Activated effector memory CD4-positive, alpha-beta T cell treated with anti-CD3 and anti-CD28 coated beads, Interleukin-2, amount 50 U/mL, for 16 hours (primary cell): ENCODE measurements around the gene TP53TG5.
A peak's percentile ranks its signal among the peaks of the same experiment; 100 is the strongest.

Experiments
- DNase-seq: peaks from one replicate; pipeline ENCODE4 v3.0.0-alpha.2; 2020

The TP53TG5 gene

GRCh38 chr20:45405571-45406259 is 27.6 kb upstream of the TP53TG5 start:
- peak; percentile 61 for DNase-seq

- DNase-seq: no peak
Observed at GRCh38 chr20:45404438-45404837, 26.3 kb upstream of the TP53TG5 start.

- no peak for DNase-seq
Observed at GRCh38 chr20:45402946-45403345, 24.8 kb upstream of the TP53TG5 start.

GRCh38 chr20:45400346-45401031 is 22.4 kb upstream of the TP53TG5 start:
- DNase-seq: no peak

GRCh38 chr20:45399018-45399417 is 20.9 kb upstream of the TP53TG5 start:
- DNase-seq: no peak

- DNase-seq: no peak
Observed at GRCh38 chr20:45395114-45395415, 16.9 kb upstream of the TP53TG5 start.

- no peak for DNase-seq
Observed at GRCh38 chr20:45394221-45395113, 16.3 kb upstream of the TP53TG5 start.

- DNase-seq: no peak
Observed at GRCh38 chr20:45392733-45393132, 14.6 kb upstream of the TP53TG5 start.

GRCh38 chr20:45391559-45391958 is 13.4 kb upstream of the TP53TG5 start:
- DNase-seq: no peak

- DNase-seq: no peak
Observed at GRCh38 chr20:45390931-45391330, 12.8 kb upstream of the TP53TG5 start.

GRCh38 chr20:45387274-45387673 is 9.1 kb upstream of the TP53TG5 start:
- no peak for DNase-seq

GRCh38 chr20:45377269-45377668 is 856 bp downstream of the TP53TG5 start:
- no peak for DNase-seq

- no peak for DNase-seq
Observed at GRCh38 chr20:45374966-45375365, 3.2 kb downstream of the TP53TG5 start.

GRCh38 chr20:45374101-45374467 is 4.0 kb downstream of the TP53TG5 start:
- DNase-seq: no peak

- peak; percentile 95 for DNase-seq
Observed at GRCh38 chr20:45373353-45374100, 4.6 kb downstream of the TP53TG5 start.

GRCh38 chr20:45372646-45373352 is 5.3 kb downstream of the TP53TG5 start:
- no peak for DNase-seq

GRCh38 chr20:45372241-45372640 is 5.9 kb downstream of the TP53TG5 start:
- DNase-seq: no peak

- no peak for DNase-seq
Observed at GRCh38 chr20:45370571-45371160, 7.5 kb downstream of the TP53TG5 start.

GRCh38 chr20:45368221-45368980 is 9.7 kb downstream of the TP53TG5 start:
- DNase-seq: peak; percentile 75

- no peak for DNase-seq
Observed at GRCh38 chr20:45367126-45367525, 11.0 kb downstream of the TP53TG5 start.

GRCh38 chr20:45366631-45367030 is 11.5 kb downstream of the TP53TG5 start:
- no peak for DNase-seq
